Astrocyte (in vitro differentiated cells and primary cell): ENCODE data around the gene RPL39L.

ENCODE experiments used
- EZH2 ChIP-seq: IDR thresholded peaks from 2 replicates; pipeline ENCODE4 v1.6.1; 2012; ENCODE audit warnings: mild to moderate bottlenecking, low read length, inconsistent platforms; ENCODE audit not compliant: insufficient read depth
- TF ChIP-seq, protein P1 (sequence below): IDR thresholded peaks from 2 replicates; pipeline ENCODE4 v1.5.1; 2011; ENCODE audit warnings: low read depth, mild to moderate bottlenecking, inconsistent platforms, low read length, moderate library complexity; ENCODE audit not compliant: insufficient read depth

DNA sequence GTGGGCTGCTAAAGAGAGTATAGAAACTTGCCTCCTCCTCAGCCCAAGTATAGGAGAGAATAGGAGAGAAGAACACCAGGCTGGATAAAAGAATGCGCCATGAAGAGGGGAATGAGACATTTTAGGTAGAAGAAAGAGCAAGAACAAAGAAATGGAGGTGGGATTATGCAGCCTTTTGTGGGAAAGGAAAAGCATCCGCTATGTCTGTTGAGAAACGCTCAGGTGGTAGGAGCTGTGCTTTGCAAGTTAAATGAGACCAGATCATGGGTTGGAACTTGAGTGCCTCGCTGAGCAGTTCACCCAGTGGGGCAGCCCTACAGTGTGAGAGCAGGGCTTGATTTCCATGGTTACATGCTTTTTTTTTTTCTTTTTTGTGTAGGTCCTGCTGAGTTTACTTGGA, 46.5 kb upstream of the RPL39L start:
- TF ChIP-seq EZH2: no peak
- TF ChIP-seq, protein P1, sequence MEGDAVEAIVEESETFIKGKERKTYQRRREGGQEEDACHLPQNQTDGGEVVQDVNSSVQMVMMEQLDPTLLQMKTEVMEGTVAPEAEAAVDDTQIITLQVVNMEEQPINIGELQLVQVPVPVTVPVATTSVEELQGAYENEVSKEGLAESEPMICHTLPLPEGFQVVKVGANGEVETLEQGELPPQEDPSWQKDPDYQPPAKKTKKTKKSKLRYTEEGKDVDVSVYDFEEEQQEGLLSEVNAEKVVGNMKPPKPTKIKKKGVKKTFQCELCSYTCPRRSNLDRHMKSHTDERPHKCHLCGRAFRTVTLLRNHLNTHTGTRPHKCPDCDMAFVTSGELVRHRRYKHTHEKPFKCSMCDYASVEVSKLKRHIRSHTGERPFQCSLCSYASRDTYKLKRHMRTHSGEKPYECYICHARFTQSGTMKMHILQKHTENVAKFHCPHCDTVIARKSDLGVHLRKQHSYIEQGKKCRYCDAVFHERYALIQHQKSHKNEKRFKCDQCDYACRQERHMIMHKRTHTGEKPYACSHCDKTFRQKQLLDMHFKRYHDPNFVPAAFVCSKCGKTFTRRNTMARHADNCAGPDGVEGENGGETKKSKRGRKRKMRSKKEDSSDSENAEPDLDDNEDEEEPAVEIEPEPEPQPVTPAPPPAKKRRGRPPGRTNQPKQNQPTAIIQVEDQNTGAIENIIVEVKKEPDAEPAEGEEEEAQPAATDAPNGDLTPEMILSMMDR: no peak
